ENCODE data around the gene FOXP3. TPM values are rescaled to one million over a fixed set of nuclear protein-coding genes. Genes with fewer than 3 reads are reported as not detected.

FOXP3 gene
- total RNA-seq, 1 experiment from 2014 or later = 0.68 TPM

DNA sequence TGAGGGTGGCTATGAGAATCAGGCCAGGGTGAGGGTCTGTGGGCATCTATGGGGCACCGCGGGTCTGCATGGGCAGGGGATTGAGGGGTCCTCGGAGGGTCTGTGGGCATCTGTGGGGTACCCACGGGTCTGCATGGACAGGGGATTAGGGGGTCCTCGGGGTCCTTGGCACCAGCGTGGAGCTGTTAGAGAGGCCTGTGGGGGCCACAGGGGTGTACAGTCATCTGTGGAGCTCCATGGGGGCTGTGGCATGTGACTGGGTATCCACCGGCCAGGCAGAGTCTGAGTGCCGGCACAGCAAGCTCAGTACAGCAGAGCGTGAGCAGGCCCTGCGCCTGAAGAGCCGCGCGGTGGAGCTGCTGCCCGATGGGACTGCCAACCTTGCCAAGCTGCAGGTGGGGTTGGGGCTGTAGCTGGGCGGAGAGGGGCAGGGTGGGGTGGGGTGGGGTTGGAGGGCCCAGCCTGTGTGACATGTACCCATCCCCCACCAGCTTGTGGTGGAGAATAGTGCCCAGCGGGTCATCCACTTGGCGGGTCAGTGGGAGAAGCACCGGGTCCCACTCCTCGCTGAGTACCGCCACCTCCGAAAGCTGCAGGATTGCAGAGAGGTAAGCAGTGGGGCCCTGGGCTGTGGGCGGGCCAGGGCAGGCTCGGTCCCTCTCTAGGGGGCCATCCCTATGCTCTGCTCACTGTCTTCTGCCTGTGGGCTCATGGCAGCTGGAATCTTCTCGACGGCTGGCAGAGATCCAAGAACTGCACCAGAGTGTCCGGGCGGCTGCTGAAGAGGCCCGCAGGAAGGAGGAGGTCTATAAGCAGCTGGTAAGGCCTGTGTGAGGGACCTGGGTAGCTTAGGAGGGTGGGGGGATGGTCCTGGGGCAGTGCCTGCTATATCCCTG is 16.3 kb downstream of the FOXP3 start:
- Histone ChIP-seq H3K9ac (ENCODE audit: extremely low read depth, insufficient read length, low read length) (no peak overlapping the region), H4K8ac (replicated peaks; ENCODE audit: insufficient read length, low read depth, low read length) (no peak overlapping the region), H3T11ph (ENCODE audit: low read length) (no peak overlapping the region), H2BK15ac (ENCODE audit: low read depth, low read length) (no peak overlapping the region), H2BK12ac (ENCODE audit: insufficient read length, low read depth, low read length) (no peak overlapping the region), H3K9me3 (ENCODE audit: control insufficient read depth, low read depth, low read length) (peaks cover 30% of the 10 kb centered on the region), H4K20me1 (ENCODE audit: control insufficient read depth, insufficient read depth, insufficient read length) (no peaks in the 10 kb centered on the region), H3K79me2 (ENCODE audit: insufficient read depth, low read length) (no peaks in the 10 kb centered on the region), H2BK5ac (ENCODE audit: insufficient read length, low read length) (no peak overlapping the region), H3K4me1 (ENCODE audit: insufficient read depth, low read length) (no peaks in the 10 kb centered on the region), H3K18ac (ENCODE audit: insufficient read length, low read depth, low read length) (no peak overlapping the region), H3K27ac (ENCODE audit: insufficient read length, low read depth, low read length) (no peak overlapping the region), H3K23me2 (ENCODE audit: insufficient read length, low read depth, low read length, poor library complexity, severe bottlenecking) (no peaks in the 10 kb centered on the region), H3K14ac (ENCODE audit: insufficient read depth, low read length) (no peak overlapping the region), H3K79me1 (ENCODE audit: insufficient read depth, low read depth, low read length, poor library complexity, severe bottlenecking) (no peaks in the 10 kb centered on the region), H2BK120ac (ENCODE audit: low read depth, low read length, poor library complexity, severe bottlenecking) (no peak overlapping the region), H2AFZ (ENCODE audit: low read length) (no peak overlapping the region), H4K5ac (ENCODE audit: insufficient read length, low read depth, low read length) (no peak overlapping the region), H2BK20ac (ENCODE audit: low read depth, low read length, poor library complexity, severe bottlenecking) (no peak overlapping the region), H3K23ac (ENCODE audit: insufficient read length, low read depth, low read length) (no peak overlapping the region), H4K91ac (ENCODE audit: insufficient read length, low read depth, low read length) (no peak overlapping the region), H3K56ac (ENCODE audit: insufficient read length, low read depth, low read length) (no peak overlapping the region), H3K4me2 (ENCODE audit: insufficient read depth, insufficient read length, low read length) (no peak overlapping the region), H2AK5ac (ENCODE audit: insufficient read length, low read length) (no peak overlapping the region), H3K27me3 (ENCODE audit: insufficient read depth, low read length) (no peaks in the 10 kb centered on the region), H3K4ac (ENCODE audit: low read depth, low read length) (no peak overlapping the region)
- H3K4me1 Mint-ChIP-seq = no peaks in the 10 kb centered on the region
- no peaks in the 10 kb centered on the region; the same call in 1 of the 2 replicates for H3K27me3 Mint-ChIP-seq (ENCODE audit: low read depth)
- H3K4me3 Mint-ChIP-seq = no peak overlapping the region
- no peak overlapping the region for H3K27ac Mint-ChIP-seq
- peaks cover 70 to 82% of the 10 kb centered on the region in 2 experiments for H3K9me3 Mint-ChIP-seq
- WGBS (ENCODE audit: extremely low coverage, insufficient read length, low lambda C conversion rate) = no CpG with 5 or more reads among the region's 28 CpGs
- no peak for DNase-seq
- TF ChIP-seq, protein P1, sequence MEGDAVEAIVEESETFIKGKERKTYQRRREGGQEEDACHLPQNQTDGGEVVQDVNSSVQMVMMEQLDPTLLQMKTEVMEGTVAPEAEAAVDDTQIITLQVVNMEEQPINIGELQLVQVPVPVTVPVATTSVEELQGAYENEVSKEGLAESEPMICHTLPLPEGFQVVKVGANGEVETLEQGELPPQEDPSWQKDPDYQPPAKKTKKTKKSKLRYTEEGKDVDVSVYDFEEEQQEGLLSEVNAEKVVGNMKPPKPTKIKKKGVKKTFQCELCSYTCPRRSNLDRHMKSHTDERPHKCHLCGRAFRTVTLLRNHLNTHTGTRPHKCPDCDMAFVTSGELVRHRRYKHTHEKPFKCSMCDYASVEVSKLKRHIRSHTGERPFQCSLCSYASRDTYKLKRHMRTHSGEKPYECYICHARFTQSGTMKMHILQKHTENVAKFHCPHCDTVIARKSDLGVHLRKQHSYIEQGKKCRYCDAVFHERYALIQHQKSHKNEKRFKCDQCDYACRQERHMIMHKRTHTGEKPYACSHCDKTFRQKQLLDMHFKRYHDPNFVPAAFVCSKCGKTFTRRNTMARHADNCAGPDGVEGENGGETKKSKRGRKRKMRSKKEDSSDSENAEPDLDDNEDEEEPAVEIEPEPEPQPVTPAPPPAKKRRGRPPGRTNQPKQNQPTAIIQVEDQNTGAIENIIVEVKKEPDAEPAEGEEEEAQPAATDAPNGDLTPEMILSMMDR (conservative IDR thresholded peaks at IDR 0.05) = no peak
- peaks cover 17 to 49% (median 26%) of the 10 kb centered on the region in 3 experiments for H3K36me3 Mint-ChIP-seq (ENCODE audit: insufficient read depth in 1 of 3, low read depth in 3 of 3)
